Tibial nerve (tissue), 4 donors: ENCODE data around the gene SEC61G. TPM values are rescaled to one million over a fixed set of nuclear protein-coding genes. Genes with fewer than 3 reads are reported as not detected.
A peak's percentile ranks its signal among the peaks of the same experiment; 100 is the strongest.

Experiments used
- DNase-seq, 2 donors: peaks; one replicate each; pipeline ENCODE4 v3.0.0-alpha.2; 2019; ENCODE audit warnings: low spot score in 2 of 2
- H3K27ac ChIP-seq, 4 donors: fragments of 200-600 bp; sonication (generic) in 3 of 4; one replicate each; pipeline ENCODE4 v1.5.1; 2017 to 2019; ENCODE audit warnings: mild to moderate bottlenecking in 1 of 4
- H3K27me3 ChIP-seq, 2 donors: fragments of 200-600 bp; sonication (generic) in 1 of 2; one replicate each; pipeline versions ENCODE4 v1.5.1 to v1.6.0; 2017 to 2019
- H3K36me3 ChIP-seq, 3 donors: fragments of 200-600 bp; sonication (generic); one replicate each; pipeline ENCODE4 v1.5.1; 2018 to 2019
- H3K4me1 ChIP-seq, 4 donors: fragments of 200-600 bp; sonication (generic) in 3 of 4; one replicate each; pipeline ENCODE4 v1.5.1; 2017 to 2019
- H3K4me3 ChIP-seq, 4 donors: fragments of 200-600 bp; sonication (generic) in 3 of 4; one replicate each; pipeline ENCODE4 v1.5.1; 2017 to 2019; ENCODE audit warnings: mild to moderate bottlenecking in 1 of 4, moderate library complexity in 1 of 4
- H3K9me3 ChIP-seq, 4 donors: fragments of 200-600 bp; sonication (generic) in 3 of 4; one replicate each; pipeline ENCODE4 v1.5.1; 2017 to 2019
- EP300 ChIP-seq, 2 donors: sonication (generic); formaldehyde crosslinking; IDR thresholded peaks; one replicate each; pipeline ENCODE4 v1.6.1; 2017; ENCODE audit warnings: antibody characterized with exemption in 2 of 2, mild to moderate bottlenecking in 1 of 2
- POLR2A ChIP-seq, 2 donors: fragments of 450-650 bp; IDR thresholded peaks; one replicate each; pipeline ENCODE4 v1.6.1; 2017; ENCODE audit warnings: antibody characterized with exemption in 2 of 2, mild to moderate bottlenecking in 2 of 2, moderate library complexity in 2 of 2
- WGBS, 2 donors: methylation state at CpG; one replicate each; pipeline ENCODE4 v1.1.5; 2018; 5-methylcytosine and 5-hydroxymethylcytosine counted together
- total RNA-seq, 4 donors: library from RNA; depleted of rRNA; stranded (reverse); fragments of >200 nt; gene quantifications; one replicate each; pipeline ENCODE4 v1.1.0, GENCODE V29; 2016
- TF ChIP-seq, protein P1 (sequence below), 5 experiments: fragments of 200-600 bp in 3 of 5; fragments of 450-650 bp in 2 of 5; sonication (generic) in 3 of 5; IDR thresholded peaks; one replicate each; pipeline ENCODE4 v1.5.1; 2016 to 2019; ENCODE audit warnings: antibody characterized with exemption in 5 of 5, mild to moderate bottlenecking in 3 of 5, moderate library complexity in 2 of 5

The SEC61G gene
- total RNA-seq, 4 donors from 2014 or later: 61.4 to 181 (median 137) TPM

DNA sequence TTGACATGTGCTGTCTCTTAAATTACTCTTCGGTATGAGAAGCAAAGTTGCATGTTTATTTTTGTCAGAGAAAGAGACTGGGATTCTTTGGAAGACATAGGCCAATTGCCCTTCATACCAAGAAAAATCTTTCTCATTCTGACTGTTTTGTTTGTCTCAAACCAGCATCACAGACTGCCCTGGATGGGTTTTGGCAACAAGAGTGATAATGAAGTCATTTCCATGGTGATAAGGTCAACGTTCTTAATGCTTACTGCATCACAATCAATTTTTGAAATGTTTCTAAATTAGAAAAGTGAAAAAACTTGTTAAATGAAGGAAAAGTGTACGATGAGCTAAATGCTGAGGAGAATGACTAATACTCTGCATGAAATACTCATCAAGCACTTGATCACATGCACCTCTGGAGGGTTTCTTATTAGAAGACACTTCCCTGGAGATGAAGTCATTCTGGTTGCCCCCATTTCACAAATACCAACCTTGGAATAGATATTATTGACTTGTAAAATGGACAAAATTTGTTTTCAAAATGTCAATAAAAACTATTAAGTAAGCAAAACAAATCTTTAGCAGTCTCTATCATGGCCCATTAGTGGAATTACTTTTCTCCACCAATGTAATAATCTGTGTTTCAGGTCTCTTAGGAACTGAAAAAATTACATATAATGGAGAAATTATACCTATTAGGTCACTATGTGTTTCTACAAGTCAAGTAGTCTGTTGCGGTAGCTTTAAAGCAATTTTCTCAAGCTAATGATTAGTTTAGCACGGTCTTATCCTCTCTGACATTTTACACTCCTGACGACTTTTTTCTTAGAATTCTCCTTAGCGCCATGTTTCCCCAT, 19.9 kb upstream of the SEC61G start:
- no peaks in the 10 kb centered on the region for H3K9me3 ChIP-seq
- 79 to 85% methylated on average over 7 of the region's 7 CpGs for WGBS, 2 donors
- DNase-seq: no peak
- no peaks in the 10 kb centered on the region for H3K36me3 ChIP-seq
- H3K27me3 ChIP-seq: no peaks in the 10 kb centered on the region
- peaks cover 0 to 2% (median 0%) of the 10 kb centered on the region in 4 donors for H3K4me1 ChIP-seq
- no peak overlapping the region for H3K27ac ChIP-seq
- H3K4me3 ChIP-seq: no peak overlapping the region
- TF ChIP-seq EP300 (IDR thresholded peaks at IDR 0.05) (no peak), POLR2A (IDR thresholded peaks at IDR 0.05) (no peak)
- TF ChIP-seq, protein P1, sequence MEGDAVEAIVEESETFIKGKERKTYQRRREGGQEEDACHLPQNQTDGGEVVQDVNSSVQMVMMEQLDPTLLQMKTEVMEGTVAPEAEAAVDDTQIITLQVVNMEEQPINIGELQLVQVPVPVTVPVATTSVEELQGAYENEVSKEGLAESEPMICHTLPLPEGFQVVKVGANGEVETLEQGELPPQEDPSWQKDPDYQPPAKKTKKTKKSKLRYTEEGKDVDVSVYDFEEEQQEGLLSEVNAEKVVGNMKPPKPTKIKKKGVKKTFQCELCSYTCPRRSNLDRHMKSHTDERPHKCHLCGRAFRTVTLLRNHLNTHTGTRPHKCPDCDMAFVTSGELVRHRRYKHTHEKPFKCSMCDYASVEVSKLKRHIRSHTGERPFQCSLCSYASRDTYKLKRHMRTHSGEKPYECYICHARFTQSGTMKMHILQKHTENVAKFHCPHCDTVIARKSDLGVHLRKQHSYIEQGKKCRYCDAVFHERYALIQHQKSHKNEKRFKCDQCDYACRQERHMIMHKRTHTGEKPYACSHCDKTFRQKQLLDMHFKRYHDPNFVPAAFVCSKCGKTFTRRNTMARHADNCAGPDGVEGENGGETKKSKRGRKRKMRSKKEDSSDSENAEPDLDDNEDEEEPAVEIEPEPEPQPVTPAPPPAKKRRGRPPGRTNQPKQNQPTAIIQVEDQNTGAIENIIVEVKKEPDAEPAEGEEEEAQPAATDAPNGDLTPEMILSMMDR (IDR thresholded peaks at IDR 0.05): no peak

DNA sequence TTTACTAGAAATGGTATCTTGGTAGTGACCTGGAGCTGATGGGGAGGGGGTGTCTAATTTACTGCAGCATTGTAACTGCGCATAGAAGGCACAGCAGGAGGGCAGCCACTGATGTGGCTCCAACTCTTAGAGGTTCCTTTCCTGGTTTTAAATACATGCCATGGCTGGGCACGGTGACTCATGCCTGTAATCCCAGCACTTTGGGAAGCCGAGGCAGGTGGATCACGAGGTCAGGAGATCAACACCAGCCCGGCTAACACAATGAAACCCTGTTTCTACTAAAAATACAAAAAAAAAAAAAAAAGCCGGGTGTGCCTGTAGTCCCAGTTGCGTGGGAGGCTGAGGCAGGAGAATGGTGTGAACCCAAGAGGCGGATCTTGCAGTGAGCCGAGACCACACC, 19.2 kb upstream of the SEC61G start:
- TF ChIP-seq POLR2A (IDR thresholded peaks at IDR 0.05): no peak
- TF ChIP-seq EP300 (IDR thresholded peaks at IDR 0.05): no peak
- TF ChIP-seq, protein P1 (IDR thresholded peaks at IDR 0.05): no peak
- Histone ChIP-seq H3K4me3 (no peak overlapping the region), H3K27me3 (no peaks in the 10 kb centered on the region), H3K9me3 (no peaks in the 10 kb centered on the region), H3K27ac (no peak overlapping the region), H3K36me3 (no peaks in the 10 kb centered on the region), H3K4me1 (peaks cover 0 to 5% (median 0%) of the 10 kb centered on the region in 4 donors)
- 82 to 85% methylated on average over 9 of the region's 9 CpGs for WGBS, 2 donors
- no peak for DNase-seq

DNA sequence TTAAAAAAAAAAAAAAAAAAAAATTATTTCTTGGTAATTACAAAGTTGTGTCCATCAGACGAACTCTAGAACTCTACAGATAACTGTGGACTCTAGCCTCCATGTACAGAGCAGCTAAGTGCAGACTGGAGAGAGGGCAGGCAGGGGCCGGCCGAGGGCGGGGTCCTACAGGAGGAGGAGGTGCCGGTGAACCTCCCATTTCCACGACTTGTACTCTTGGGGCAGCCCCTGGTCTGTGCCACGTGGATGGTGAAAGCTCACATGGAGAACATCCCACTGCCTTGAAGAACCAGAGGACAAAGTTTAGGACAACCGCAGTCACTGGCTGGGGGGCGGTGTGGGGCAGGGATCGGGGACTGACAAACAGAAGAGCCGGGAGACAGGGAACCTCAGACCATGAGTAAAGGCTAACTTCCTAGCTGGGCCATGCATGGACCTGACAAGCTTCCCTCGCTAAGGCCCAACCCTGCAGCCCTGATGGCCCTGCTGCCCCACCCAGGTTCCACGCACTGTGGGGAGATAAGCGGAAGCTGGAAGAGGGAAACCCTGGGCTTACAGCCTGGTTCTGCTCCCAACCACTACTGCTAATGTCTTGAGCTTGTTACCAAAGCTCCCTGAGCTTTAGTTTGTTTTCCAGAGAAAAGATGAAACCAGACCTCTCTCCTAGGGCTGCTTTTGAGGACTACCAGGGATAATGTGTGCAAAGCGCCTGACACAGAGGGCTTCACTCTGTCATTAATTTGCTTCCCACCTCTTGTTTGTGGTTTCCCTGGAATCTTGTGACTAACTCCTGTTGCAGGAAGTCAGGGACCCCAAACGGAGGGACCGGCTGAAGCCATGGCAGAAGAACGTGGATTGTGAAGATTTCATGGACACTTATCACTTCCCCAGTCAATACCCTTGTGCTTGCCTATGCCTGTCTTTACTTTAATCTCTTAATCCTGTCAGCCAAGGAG, 16.1 kb upstream of the SEC61G start:
- Histone ChIP-seq H3K4me1 (peaks cover 0 to 5% (median 0%) of the 10 kb centered on the region in 4 donors), H3K27me3 (peaks cover 0 to 16% of the 10 kb centered on the region in 2 donors), H3K36me3 (no peaks in the 10 kb centered on the region), H3K27ac (no peak overlapping the region), H3K9me3 (no peaks in the 10 kb centered on the region), H3K4me3 (no peak overlapping the region)
- 89 to 95% methylated on average over 18 of the region's 18 CpGs for WGBS, 2 donors
- DNase-seq: no peak
- TF ChIP-seq POLR2A (IDR thresholded peaks at IDR 0.05) (no peak), EP300 (IDR thresholded peaks at IDR 0.05) (no peak)
- TF ChIP-seq, protein P1 (IDR thresholded peaks at IDR 0.05): no peak

DNA sequence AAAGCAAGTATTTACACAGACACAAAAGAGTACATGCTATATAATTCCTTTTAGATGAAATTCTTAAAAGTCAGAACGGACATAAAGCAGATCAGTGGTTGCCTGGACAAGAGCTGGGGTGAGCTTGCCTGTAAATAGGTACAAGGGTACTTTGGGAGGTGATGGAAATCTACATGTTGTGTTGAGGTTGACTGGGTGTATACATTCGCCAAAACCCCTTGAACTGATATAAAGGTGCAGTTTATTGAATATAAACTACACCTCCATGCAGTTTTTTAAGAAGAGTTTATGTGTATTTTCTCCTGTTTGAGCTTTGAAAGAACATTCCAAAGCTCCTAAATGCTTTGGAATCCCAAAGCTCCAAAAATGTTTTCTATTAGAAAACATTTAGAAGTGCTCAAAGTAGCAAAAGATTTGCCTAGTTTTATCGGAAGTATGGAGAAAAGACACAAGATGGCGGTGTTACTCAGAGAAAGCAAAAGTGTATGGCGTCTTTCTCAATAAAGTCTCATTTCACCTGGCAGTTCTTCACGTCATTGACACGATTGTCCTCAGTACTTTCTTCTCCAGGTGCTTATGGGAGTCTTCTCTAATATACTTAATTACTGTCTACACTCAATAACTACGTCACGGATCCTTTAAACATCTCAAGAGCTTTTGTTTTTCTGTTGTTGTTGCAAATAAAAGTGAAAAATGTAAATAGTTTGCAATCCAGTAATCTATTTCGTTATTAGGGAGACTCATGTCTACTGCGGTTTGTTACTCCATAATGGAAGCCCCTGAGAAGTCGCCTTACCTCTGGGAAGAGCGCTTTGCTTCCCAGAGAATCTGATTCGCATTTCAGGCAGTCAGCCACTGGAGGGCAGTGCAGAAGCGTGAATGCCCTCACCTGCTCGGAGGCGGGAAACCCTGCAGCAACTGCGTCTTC, 14.7 kb upstream of the SEC61G start:
- peak; percentile 72 to 85 for DNase-seq

More for the DNA sequence above, 14.7 kb upstream of the SEC61G start:
- Histone ChIP-seq H3K9me3 (no peaks in the 10 kb centered on the region), H3K27me3 (peaks cover 0 to 28% of the 10 kb centered on the region in 2 donors), H3K4me3 (peak overlapping the region in 2 of 4 donors; percentile 24 to 39), H3K36me3 (no peaks in the 10 kb centered on the region), H3K27ac (peak overlapping the region in 1 of 4 donors; percentile 49), H3K4me1 (peaks cover 0 to 5% (median 0%) of the 10 kb centered on the region in 4 donors)
- TF ChIP-seq, protein P1 (IDR thresholded peaks at IDR 0.05): peak; percentile 51 to 87 (median 71)
- no peak for TF ChIP-seq EP300 (IDR thresholded peaks at IDR 0.05)
- 21 to 24% methylated on average over 18 of the region's 18 CpGs for WGBS, 2 donors
